ENCODE results near the gene APOL4.

- TF ChIP-seq EZH2phosphoT487 (IDR thresholded peaks at IDR 0.05; ENCODE audit: borderline replicate concordance, low read depth, low read length) (no peak), CTCF (conservative IDR thresholded peaks at IDR 0.05; ENCODE audit: low read length) (no peak)
Measured at GRCh38 chr22:36246718-36247117, 45.1 kb upstream of the APOL4 start.

All from OCI-LY7 (cell line).